Calu3 (cell line): ENCODE measurements around the gene POR. TPM values are rescaled to one million over a fixed set of nuclear protein-coding genes. Genes with fewer than 3 reads are reported as not detected.
A peak's percentile ranks its signal among the peaks of the same experiment; 100 is the strongest.

Experiments
- Bru-seq: library from RNA; stranded (reverse); fragments of 400-500 nt; gene quantifications from one replicate; lab custom pipeline; 2021; lab: Mats Ljungman, UMichigan
- BruChase-seq, 2 experiments: library from RNA; stranded (reverse); fragments of 400-500 nt; gene quantifications; one replicate each; lab custom pipeline; 2021; lab: Mats Ljungman, UMichigan
- BruUV-seq: library from RNA; stranded (reverse); fragments of 400-500 nt; replicated peaks from 2 replicates; lab custom pipeline; 2021; lab: Mats Ljungman, UMichigan
- CTCF ChIA-PET: fragments of 300-600 bp; sonication (Branson Sonifier 250); formaldehyde crosslinking; loops from one replicate; lab custom pipeline; 2022; ENCODE audit warnings: antibody characterized with exemption; lab: Charles Lee
- DNase-seq: peaks from one replicate; pipeline ENCODE4 v3.0.0; 2022
- H3K27ac Mint-ChIP-seq: one replicate; pipeline ENCODE4 v1.8.0; 2022; ENCODE audit warnings: mixed read lengths; ENCODE audit not compliant: unreplicated experiment
- H3K27me3 Mint-ChIP-seq: one replicate; pipeline ENCODE4 v1.8.0; 2022; ENCODE audit warnings: mixed read lengths; ENCODE audit not compliant: unreplicated experiment
- H3K36me3 Mint-ChIP-seq: one replicate; pipeline ENCODE4 v1.8.0; 2022; ENCODE audit warnings: mild to moderate bottlenecking, moderate library complexity, mixed read lengths; ENCODE audit not compliant: insufficient read depth, unreplicated experiment
- H3K4me1 Mint-ChIP-seq: one replicate; pipeline ENCODE4 v1.8.0; 2022; ENCODE audit warnings: mild to moderate bottlenecking, low read depth, mixed read lengths; ENCODE audit not compliant: unreplicated experiment
- H3K4me3 Mint-ChIP-seq: one replicate; pipeline ENCODE4 v1.8.0; 2022; ENCODE audit warnings: mild to moderate bottlenecking, low read depth, moderate library complexity, mixed read lengths; ENCODE audit not compliant: unreplicated experiment
- H3K9me3 Mint-ChIP-seq: one replicate; pipeline ENCODE4 v1.8.0; 2022; ENCODE audit warnings: low read depth, mixed read lengths; ENCODE audit not compliant: unreplicated experiment
- CTCF ChIP-seq: fragments of 200-600 bp; IDR thresholded peaks from one replicate; pipeline ENCODE4 v1.8.0; 2022; ENCODE audit warnings: antibody characterized with exemption; ENCODE audit not compliant: unreplicated experiment
- intact Hi-C: fragments of 100-400 bp; cut with micrococcal nuclease; formaldehyde crosslinking; loops from one replicate; pipeline ENCODE4 v1.10.0; 2022; ENCODE audit not compliant: unreplicated experiment
- long read RNA-seq: library from polyadenylated mRNA; stranded (forward); transcript quantifications from one replicate; pipeline ENCODE4 v2.0.0, GENCODE V29; 2022
- total RNA-seq: library from RNA; stranded (reverse); gene quantifications from 2 replicates; pipeline ENCODE4 v1.2.3, GENCODE V29; 2022

Gene POR
- 65.8 and 83.1 TPM in 2 replicates for total RNA-seq
- percentile 54 among the genes with signal in this experiment for Bru-seq, nascent RNA
- percentile 58 among the genes with signal in this experiment for BruChase-seq, experiment 1, labeled RNA remaining after a 6-hour chase
- percentile 55 among the genes with signal in this experiment for BruChase-seq, experiment 2, labeled RNA remaining after a 2-hour chase
- long read RNA-seq, transcript POR-218 (16 exons, 2,522 nt): major isoform, 36 of 109 reads
- long read RNA-seq, partial matches to known transcripts: 64 of 109 reads
- long read RNA-seq, other reads (novel, unspliced or antisense): 4 of 109 reads

- Mint-ChIP-seq H3K4me3 (peak within 1 kb of the TSS; percentile 79), H3K27ac (peak within 1 kb of the TSS; percentile 60), H3K27me3 (peaks cover 3% of the 10 kb centered on the region), H3K36me3 (peaks cover 19% of the 10 kb centered on the region), H3K9me3 (no peaks in the 10 kb centered on the region), H3K4me1 (no peaks in the 10 kb centered on the region)
- BruUV-seq: no TSS peak
- TF ChIP-seq CTCF: no peak
- CTCF ChIA-PET: interaction anchor here (0.6 to 1.2 kb wide), 2 partner anchors 10 to 79 kb away, joined by 3 read pairs; no protein-coding TSS in a partner anchor
- DNase-seq: peak; percentile 95
- intact Hi-C loops: no loop called here
Measured at GRCh38 chr7:75914655-75915415, at the start of gene POR. TSS of gene POR (plus strand) at chr7:75915155. CDS start at chr7:75954002, 38,847 bp downstream.

- H3K4me1 Mint-ChIP-seq: peaks cover 8% of the 10 kb centered on the region
- H3K4me3 Mint-ChIP-seq: no peak overlapping the region
- DNase-seq: no peak
- BruUV-seq: no TSS peak
- intact Hi-C loops: loop anchor here (1.0 to 5.0 kb wide), 2 partner anchors 91 to 154 kb away; no protein-coding TSS in a partner anchor
- no peaks in the 10 kb centered on the region for H3K36me3 Mint-ChIP-seq
- CTCF ChIA-PET: interaction anchor here (1.3 to 1.9 kb wide), 2 partner anchors 152 to 154 kb away, joined by 4 to 22 read pairs; no protein-coding TSS in a partner anchor
- H3K27ac Mint-ChIP-seq: no peak overlapping the region
- TF ChIP-seq CTCF: no peak
- no peaks in the 10 kb centered on the region for H3K9me3 Mint-ChIP-seq
- H3K27me3 Mint-ChIP-seq: no peaks in the 10 kb centered on the region
Measured at GRCh38 chr7:75866114-75866488, 48.9 kb upstream of the POR start.

GRCh38 chr7:75866489-75867389 lies 48.2 kb upstream of the POR start:
- TF ChIP-seq CTCF: peak; percentile 67
- CTCF ChIA-PET: interaction anchor here (0.7 to 1.9 kb wide), 3 partner anchors 127 to 163 kb away, joined by 3 to 22 read pairs (median 3); no protein-coding TSS in a partner anchor
- no peak overlapping the region for H3K4me3 Mint-ChIP-seq
- DNase-seq: peak; percentile 45
- peaks cover 8% of the 10 kb centered on the region for H3K4me1 Mint-ChIP-seq
- H3K9me3 Mint-ChIP-seq: no peaks in the 10 kb centered on the region
- intact Hi-C loops: loop anchor here (1.0 to 5.0 kb wide), 2 partner anchors 91 to 154 kb away; no protein-coding TSS in a partner anchor
- no TSS peak for BruUV-seq
- H3K27me3 Mint-ChIP-seq: no peaks in the 10 kb centered on the region
- H3K36me3 Mint-ChIP-seq: no peaks in the 10 kb centered on the region
- no peak overlapping the region for H3K27ac Mint-ChIP-seq

GRCh38 chr7:75867390-75867717 lies 47.6 kb upstream of the POR start:
- BruUV-seq: no TSS peak
- intact Hi-C loops: loop anchor here (5.0 kb wide), 1 partner anchor 90 kb away; no protein-coding TSS in a partner anchor
- CTCF ChIA-PET: interaction anchor here (1.9 kb wide), 1 partner anchor 153 kb away, joined by 22 read pairs; no protein-coding TSS in a partner anchor
- no peaks in the 10 kb centered on the region for H3K27me3 Mint-ChIP-seq
- H3K27ac Mint-ChIP-seq: no peak overlapping the region
- TF ChIP-seq CTCF: no peak
- peaks cover 8% of the 10 kb centered on the region for H3K4me1 Mint-ChIP-seq
- H3K4me3 Mint-ChIP-seq: no peak overlapping the region
- DNase-seq: no peak
- no peaks in the 10 kb centered on the region for H3K36me3 Mint-ChIP-seq
- no peaks in the 10 kb centered on the region for H3K9me3 Mint-ChIP-seq
